ENCODE data around the gene SPART.

Gene SPART

DNA sequence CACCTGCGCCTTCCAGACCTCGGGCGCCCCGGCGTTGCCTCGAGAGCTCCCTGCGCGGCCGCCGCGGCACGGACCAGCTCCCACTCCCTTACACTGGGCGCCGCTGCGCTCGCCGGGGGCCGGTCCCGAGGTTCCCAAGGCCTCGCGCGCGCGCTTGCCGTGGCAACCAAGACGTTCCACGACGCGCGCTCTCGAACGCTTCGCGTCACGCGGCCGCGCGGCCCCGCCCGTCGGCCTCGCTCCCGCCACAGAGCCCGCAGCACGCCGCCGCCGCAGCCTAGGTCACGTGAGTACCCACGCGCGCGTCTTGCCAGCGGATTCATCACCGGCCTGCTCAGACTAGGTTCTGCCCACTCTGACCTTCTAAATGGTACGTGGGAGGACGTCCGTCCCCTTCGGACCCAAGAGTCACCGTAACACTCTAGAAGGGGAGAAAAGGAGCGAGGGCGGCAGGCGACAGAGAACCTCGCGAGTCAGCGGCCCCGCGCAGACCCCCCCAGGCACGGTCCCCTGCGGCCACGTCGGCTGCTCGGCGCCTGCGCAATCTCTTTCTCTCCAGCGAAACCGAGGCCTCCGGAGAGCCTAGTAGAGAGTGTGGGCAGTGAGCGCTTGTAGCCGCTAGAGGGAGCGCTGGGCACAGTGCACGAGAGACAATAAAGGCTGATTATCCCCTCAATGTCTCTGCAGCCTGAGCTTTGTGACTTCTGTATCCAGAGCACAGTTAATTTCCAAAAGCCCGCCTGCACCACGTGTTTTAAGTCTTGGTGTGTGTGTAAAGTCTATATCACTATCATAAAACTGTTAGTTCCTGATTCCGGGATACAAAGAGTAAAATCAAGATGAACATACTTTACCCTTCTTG lies at the start of gene SPART:
Gene SPART (minus strand): TSS at position 173 of the 862 bp plus-strand sequence. CDS start 10,564 bp downstream, outside the sequence.
- in situ Hi-C loops (cut with MboI; ENCODE audit: low sequenced_read_pairs): no loop called here

- in situ Hi-C loops (cut with MboI; ENCODE audit: low sequenced_read_pairs): no loop called here
These were observed 49.1 kb upstream of the SPART start for GRCh38 chr13:36395280-36395679.

DNA sequence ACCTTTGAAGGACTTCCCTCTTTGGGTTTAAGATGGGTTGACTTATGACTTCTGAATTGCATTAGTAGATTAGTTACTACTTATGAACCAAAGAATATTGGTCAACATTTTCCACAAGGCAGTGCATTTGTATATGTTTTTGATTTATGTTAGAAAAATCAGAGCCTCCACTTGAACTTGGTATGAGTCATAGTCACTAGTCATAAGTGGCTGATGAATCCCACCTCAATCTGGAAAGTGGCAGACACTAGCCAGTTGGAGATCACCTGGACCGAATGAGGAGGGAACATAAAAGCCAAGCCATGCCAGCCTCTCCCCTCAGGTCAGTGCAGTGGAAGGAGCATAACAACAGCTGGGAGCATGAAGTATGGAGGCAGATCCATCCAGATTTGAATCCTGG lies 39.3 kb upstream of the SPART start:
- in situ Hi-C loops (cut with MboI; ENCODE audit: low sequenced_read_pairs): no loop called here

GRCh38 chr13:36382030-36382429 lies 35.8 kb upstream of the SPART start:
- in situ Hi-C loops (cut with MboI; ENCODE audit: low sequenced_read_pairs): no loop called here

GRCh38 chr13:36377826-36378468 lies 31.8 kb upstream of the SPART start:
- in situ Hi-C loops (cut with MboI; ENCODE audit: low sequenced_read_pairs): no loop called here

DNA sequence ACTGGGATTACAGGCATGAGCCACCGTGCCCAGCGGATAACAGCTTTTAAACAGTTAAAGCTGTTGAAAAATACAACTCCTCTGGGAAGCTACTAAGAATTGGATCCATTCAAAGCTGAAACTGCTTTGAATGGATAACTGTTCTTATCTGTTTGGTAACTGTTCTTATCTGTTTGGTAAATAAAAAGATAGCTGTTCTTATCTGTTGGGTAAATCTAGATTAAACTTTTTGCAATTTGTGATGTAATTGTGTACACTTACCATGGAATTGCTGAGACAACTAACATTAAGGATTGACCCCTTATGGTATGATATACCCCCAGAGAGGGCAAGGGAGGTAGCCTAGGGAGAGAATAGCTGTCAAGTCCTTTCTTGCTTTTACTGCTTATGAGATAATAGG lies 27.9 kb upstream of the SPART start:
- in situ Hi-C loops (cut with MboI; ENCODE audit: low sequenced_read_pairs): no loop called here

- in situ Hi-C loops (cut with MboI; ENCODE audit: low sequenced_read_pairs): no loop called here
These were observed 25.0 kb upstream of the SPART start for GRCh38 chr13:36371185-36371584.

DNA sequence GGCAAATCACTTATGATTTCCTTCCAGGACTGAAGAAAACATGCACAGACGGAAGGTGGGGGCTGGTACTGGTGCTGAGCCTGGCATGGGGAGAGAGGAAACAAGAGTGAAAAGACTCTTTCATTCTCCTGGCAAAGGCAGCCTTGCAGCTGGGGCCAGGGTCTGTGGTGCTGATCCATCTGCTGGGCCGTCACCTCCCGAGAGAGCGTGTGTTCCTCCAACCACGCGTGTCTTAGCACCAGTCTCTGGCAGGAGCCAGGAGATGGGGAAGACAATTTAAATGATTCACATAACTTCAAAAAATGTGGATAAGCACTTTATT lies 23.9 kb upstream of the SPART start:
- in situ Hi-C loops (cut with MboI; ENCODE audit: low sequenced_read_pairs): no loop called here

- in situ Hi-C loops (cut with MboI; ENCODE audit: low sequenced_read_pairs): no loop called here
These were observed 23.3 kb upstream of the SPART start for GRCh38 chr13:36369268-36370107.

DNA sequence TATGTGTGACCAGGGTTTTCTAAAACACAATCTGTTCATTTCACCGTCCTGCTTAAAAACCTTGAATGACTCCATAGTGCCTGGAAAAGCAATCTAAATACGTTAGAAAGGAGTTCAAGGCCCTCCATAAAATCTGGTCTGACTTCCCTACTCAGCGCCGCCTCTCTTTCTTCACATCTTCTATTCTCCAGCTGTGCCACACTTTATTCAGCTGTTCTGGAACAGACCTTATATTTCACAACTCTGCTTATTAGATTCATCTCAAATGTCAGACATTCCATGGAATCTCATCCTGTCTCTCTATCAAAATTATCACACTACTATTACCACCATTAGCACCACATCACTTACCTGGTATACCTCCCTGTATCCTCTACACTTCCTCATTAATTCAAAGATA lies 19.8 kb upstream of the SPART start:
- in situ Hi-C loops (cut with MboI; ENCODE audit: low sequenced_read_pairs): no loop called here

DNA sequence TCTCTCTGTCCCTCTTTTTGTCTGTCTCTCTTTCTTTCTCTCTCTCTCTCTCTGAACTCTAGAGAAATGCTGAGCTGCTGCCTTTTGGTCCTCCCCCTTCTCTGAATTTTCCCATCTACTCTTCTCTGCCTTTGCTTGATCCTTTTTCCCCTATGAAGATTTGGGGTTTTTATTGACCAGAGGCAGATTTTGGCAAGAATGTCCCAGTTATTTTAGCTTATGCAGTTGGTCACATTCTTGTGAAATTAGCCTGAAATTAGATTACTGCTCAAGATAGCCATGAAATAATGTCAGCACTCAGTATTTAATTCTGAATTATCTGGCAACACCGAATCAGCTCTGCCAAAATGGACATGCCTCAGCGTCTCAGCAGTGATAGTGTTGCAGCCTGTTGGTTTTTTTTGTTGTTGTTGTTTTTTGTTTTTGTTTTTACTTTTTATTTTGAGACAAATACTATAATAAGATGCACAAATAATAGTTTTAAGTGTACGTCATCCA lies 17.2 kb upstream of the SPART start:
- in situ Hi-C loops (cut with MboI; ENCODE audit: low sequenced_read_pairs): no loop called here

- in situ Hi-C loops (cut with MboI; ENCODE audit: low sequenced_read_pairs): no loop called here
These were observed 16.7 kb upstream of the SPART start for GRCh38 chr13:36362914-36363313.

DNA sequence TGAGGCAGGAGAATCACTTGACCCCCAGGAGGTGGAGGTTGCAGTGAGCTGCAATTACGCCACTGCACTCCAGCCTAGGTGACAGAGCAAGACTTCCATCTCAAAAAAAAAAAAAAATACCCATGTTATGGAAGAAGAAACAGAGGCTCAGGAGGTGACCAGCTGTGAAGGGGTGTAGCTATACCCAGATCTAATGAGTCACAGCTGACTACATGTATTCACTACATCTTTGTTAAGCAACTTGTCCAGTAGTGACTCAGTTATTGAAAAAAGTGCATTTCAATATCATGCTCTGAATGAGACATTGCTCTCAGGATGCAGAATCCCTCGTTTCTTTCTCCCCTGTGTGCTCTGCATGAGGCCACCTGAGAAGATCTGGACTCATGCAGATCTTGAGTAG lies 16.1 kb upstream of the SPART start:
- in situ Hi-C loops (cut with MboI; ENCODE audit: low sequenced_read_pairs): no loop called here

DNA sequence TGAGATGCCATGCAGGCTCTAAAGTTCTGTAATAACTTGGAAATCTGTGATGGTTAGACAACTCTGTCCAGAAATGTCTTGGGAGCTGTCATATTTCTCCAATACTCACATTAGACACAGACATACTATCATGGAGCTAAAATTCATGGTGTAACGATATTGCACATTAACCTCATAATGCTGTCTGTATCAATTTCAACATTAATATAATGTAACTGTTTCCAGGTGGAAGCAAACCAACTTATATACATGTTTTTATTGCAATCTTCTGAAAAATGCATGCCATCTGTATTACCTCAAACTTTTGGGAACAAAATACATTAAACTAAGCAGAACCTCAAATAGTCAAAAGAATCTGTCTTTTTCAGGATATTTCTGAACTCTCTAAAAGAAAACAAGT lies 14.7 kb upstream of the SPART start:
- in situ Hi-C loops (cut with MboI; ENCODE audit: low sequenced_read_pairs): no loop called here

- in situ Hi-C loops (cut with MboI; ENCODE audit: low sequenced_read_pairs): no loop called here
These were observed 13.2 kb upstream of the SPART start for GRCh38 chr13:36359301-36359950.

GRCh38 chr13:36358175-36358718 lies 12.1 kb upstream of the SPART start:
- in situ Hi-C loops (cut with MboI; ENCODE audit: low sequenced_read_pairs): no loop called here

DNA sequence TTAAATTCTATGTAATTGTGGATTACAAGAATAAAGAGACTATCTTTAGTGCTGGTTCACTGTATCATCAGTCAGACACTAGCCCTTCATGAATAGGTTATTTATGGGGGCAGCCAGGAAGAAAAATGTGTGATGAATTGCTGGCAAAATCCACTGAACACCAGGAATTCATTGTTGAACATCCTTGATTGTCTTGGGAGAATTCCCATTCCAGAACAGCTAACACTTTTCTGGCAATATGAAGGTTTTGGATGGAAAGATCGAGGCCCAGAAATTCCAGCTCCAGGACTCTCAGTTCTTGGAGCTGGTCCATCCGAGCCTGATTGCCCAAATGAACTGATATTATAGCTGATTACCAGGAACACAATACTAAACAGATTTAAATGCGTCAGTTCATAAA lies 11.5 kb upstream of the SPART start:
- in situ Hi-C loops (cut with MboI; ENCODE audit: low sequenced_read_pairs): no loop called here

- in situ Hi-C loops (cut with MboI; ENCODE audit: low sequenced_read_pairs): no loop called here
These were observed 11.0 kb upstream of the SPART start for GRCh38 chr13:36357231-36357630.

GRCh38 chr13:36356058-36356457 lies 9.9 kb upstream of the SPART start:
- in situ Hi-C loops (cut with MboI; ENCODE audit: low sequenced_read_pairs): no loop called here

- in situ Hi-C loops (cut with MboI; ENCODE audit: low sequenced_read_pairs): no loop called here
These were observed 9.4 kb upstream of the SPART start for GRCh38 chr13:36355632-36356031.
